H9 (cell line): ENCODE data around the gene GDF15. TPM values are rescaled to one million over a fixed set of nuclear protein-coding genes. Genes with fewer than 3 reads are reported as not detected.
A peak's percentile ranks its signal among the peaks of the same experiment; 100 is the strongest.

Experiments used
- DNase-seq: peaks from one replicate; pipeline ENCODE4 v3.0.0-alpha.2; 2017
- H2AFZ ChIP-seq: one replicate; pipeline ENCODE4 v1.6.1; 2013; ENCODE audit warnings: mild to moderate bottlenecking, low read length, control low read depth, moderate library complexity
- H2AK5ac ChIP-seq: 2 replicates; pipeline ENCODE4 v1.6.1; 2013; ENCODE audit warnings: low read length, control low read depth, mixed read lengths; ENCODE audit not compliant: insufficient read length
- H2BK120ac ChIP-seq: one replicate; pipeline ENCODE4 v1.6.1; 2013; ENCODE audit warnings: low read depth, mild to moderate bottlenecking, low read length, control low read depth, inconsistent platforms; ENCODE audit not compliant: poor library complexity, severe bottlenecking
- H2BK12ac ChIP-seq: 2 replicates; pipeline ENCODE4 v1.6.1; 2013; ENCODE audit warnings: low read length, control low read depth, mixed read lengths, low read depth; ENCODE audit not compliant: insufficient read length
- H2BK15ac ChIP-seq: 2 replicates; pipeline ENCODE4 v1.6.1; 2013; ENCODE audit warnings: low read depth, low read length, control low read depth
- H2BK20ac ChIP-seq: one replicate; pipeline ENCODE4 v1.6.1; 2013; ENCODE audit warnings: low read depth, mild to moderate bottlenecking, low read length, control low read depth, inconsistent platforms; ENCODE audit not compliant: poor library complexity, severe bottlenecking
- H2BK5ac ChIP-seq: 2 replicates; pipeline ENCODE4 v1.6.1; 2013; ENCODE audit warnings: low read length, control low read depth, mixed read lengths; ENCODE audit not compliant: insufficient read length
- H3K14ac ChIP-seq: 2 replicates; pipeline ENCODE4 v1.6.1; 2013; ENCODE audit warnings: low read length, control low read depth; ENCODE audit not compliant: insufficient read depth
- H3K18ac ChIP-seq: 2 replicates; pipeline ENCODE4 v1.6.1; 2013; ENCODE audit warnings: low read depth, mild to moderate bottlenecking, mixed read lengths, low read length, control low read depth; ENCODE audit not compliant: insufficient read length
- H3K23ac ChIP-seq: 2 replicates; pipeline ENCODE4 v1.6.1; 2013; ENCODE audit warnings: low read length, control low read depth, mixed read lengths, low read depth; ENCODE audit not compliant: insufficient read length
- H3K23me2 ChIP-seq: 2 replicates; pipeline ENCODE4 v1.6.1; 2013; ENCODE audit warnings: low read depth, mild to moderate bottlenecking, mixed read lengths, low read length, control low read depth; ENCODE audit not compliant: insufficient read length, poor library complexity, severe bottlenecking
- H3K27ac ChIP-seq: 2 replicates; pipeline ENCODE4 v1.5.1; 2013; ENCODE audit warnings: low read length, control low read depth, mixed read lengths, low read depth; ENCODE audit not compliant: insufficient read length
- H3K27me3 ChIP-seq: 2 replicates; pipeline ENCODE4 v1.6.1; 2013; ENCODE audit warnings: low read length, control low read depth, inconsistent platforms; ENCODE audit not compliant: insufficient read depth
- H3K4ac ChIP-seq: 2 replicates; pipeline ENCODE4 v1.6.1; 2013; ENCODE audit warnings: low read depth, mild to moderate bottlenecking, control low read depth, inconsistent platforms, low read length, moderate library complexity
- H3K4me1 ChIP-seq: 2 replicates; pipeline ENCODE4 v1.6.1; 2013; ENCODE audit warnings: low read length, control low read depth, inconsistent platforms; ENCODE audit not compliant: insufficient read depth
- H3K4me2 ChIP-seq: 2 replicates; pipeline ENCODE4 v1.6.1; 2013; ENCODE audit warnings: low read length, control low read depth, mixed read lengths; ENCODE audit not compliant: insufficient read length, insufficient read depth
- H3K56ac ChIP-seq: 2 replicates; pipeline ENCODE4 v1.6.1; 2013; ENCODE audit warnings: low read depth, mild to moderate bottlenecking, mixed read lengths, low read length, control low read depth; ENCODE audit not compliant: insufficient read length
- H3K79me1 ChIP-seq: 2 replicates; pipeline ENCODE4 v1.6.1; 2013; ENCODE audit warnings: low read depth, mild to moderate bottlenecking, moderate library complexity, low read length, control low read depth, inconsistent platforms; ENCODE audit not compliant: insufficient read depth, poor library complexity, severe bottlenecking
- H3K79me2 ChIP-seq: 2 replicates; pipeline ENCODE4 v1.6.1; 2013; ENCODE audit warnings: low read length, control low read depth, inconsistent platforms; ENCODE audit not compliant: insufficient read depth
- H3K9ac ChIP-seq: 2 replicates; pipeline ENCODE4 v1.6.1; 2013; ENCODE audit warnings: low read length, control low read depth, mixed read lengths; ENCODE audit not compliant: insufficient read length; ENCODE audit errors: extremely low read depth
- H3K9me3 ChIP-seq: one replicate; pipeline ENCODE4 v1.6.1; 2013; ENCODE audit warnings: low read depth, low read length, inconsistent platforms; ENCODE audit not compliant: control insufficient read depth
- H3T11ph ChIP-seq: one replicate; pipeline ENCODE4 v1.6.1; 2013; ENCODE audit warnings: mild to moderate bottlenecking, low read length, control low read depth, inconsistent platforms
- H4K20me1 ChIP-seq: one replicate; pipeline ENCODE4 v1.6.1; 2013; ENCODE audit not compliant: control insufficient read depth, insufficient read length, insufficient read depth
- H4K5ac ChIP-seq: 2 replicates; pipeline ENCODE4 v1.6.1; 2013; ENCODE audit warnings: low read depth, mild to moderate bottlenecking, mixed read lengths, low read length, control low read depth; ENCODE audit not compliant: insufficient read length
- H4K8ac ChIP-seq: replicated peaks from 2 replicates; pipeline ENCODE4 v1.6.1; 2013; ENCODE audit warnings: low read length, control low read depth, mixed read lengths, low read depth; ENCODE audit not compliant: insufficient read length
- H4K91ac ChIP-seq: 2 replicates; pipeline ENCODE4 v1.6.1; 2013; ENCODE audit warnings: low read depth, mild to moderate bottlenecking, moderate library complexity, mixed read lengths, low read length, control low read depth; ENCODE audit not compliant: insufficient read length
- H3K27ac Mint-ChIP-seq, 3 experiments: 2 replicates in 2 of 3; 3 replicates in 1 of 3; pipeline ENCODE4 v1.8.0; 2020 to 2021; ENCODE audit warnings: mixed read lengths in 3 of 3, mild to moderate bottlenecking in 1 of 3, moderate library complexity in 1 of 3
- H3K27me3 Mint-ChIP-seq: 2 replicates; pipeline ENCODE4 v1.8.0; 2021; ENCODE audit warnings: low read depth, mild to moderate bottlenecking, moderate library complexity, mixed read lengths
- H3K36me3 Mint-ChIP-seq, 3 experiments: 2 replicates in 2 of 3; 3 replicates in 1 of 3; pipeline ENCODE4 v1.8.0; 2020 to 2021; ENCODE audit warnings: low read depth in 3 of 3, mixed read lengths in 3 of 3; ENCODE audit not compliant: insufficient read depth in 1 of 3
- H3K4me1 Mint-ChIP-seq, 2 experiments: 2 replicates each; pipeline ENCODE4 v1.8.0; 2020; ENCODE audit warnings: mixed read lengths in 2 of 2
- H3K4me3 Mint-ChIP-seq, 2 experiments: 2 replicates in 1 of 2; 3 replicates in 1 of 2; pipeline ENCODE4 v1.8.0; 2020 to 2021; ENCODE audit warnings: mild to moderate bottlenecking in 2 of 2, mixed read lengths in 2 of 2, moderate library complexity in 1 of 2
- H3K9me3 Mint-ChIP-seq, 2 experiments: 2 replicates in 1 of 2; 3 replicates in 1 of 2; pipeline ENCODE4 v1.8.0; 2020; ENCODE audit warnings: mild to moderate bottlenecking in 2 of 2, mixed read lengths in 2 of 2, moderate library complexity in 1 of 2
- CTCF ChIP-seq: fragments of 200-600 bp; sonication (generic); conservative IDR thresholded peaks from 3 replicates; pipeline ENCODE4 v1.8.0; 2021; ENCODE audit warnings: antibody characterized with exemption, mild to moderate bottlenecking
- WGBS: extraction: QIAGEN DNeasy Blood & Tissue Kit; methylation state at CpG from one replicate; pipeline ENCODE4 v1.1.7; 2013; ENCODE audit warnings: missing lambda C conversion rate, low lambda C conversion rate, mixed read lengths; ENCODE audit not compliant: insufficient read length; ENCODE audit errors: extremely low coverage; 5-methylcytosine and 5-hydroxymethylcytosine counted together
- total RNA-seq: library from RNA; stranded (reverse); gene quantifications from 2 replicates; pipeline ENCODE4 v1.2.1, GENCODE V29; 2021

The GDF15 gene
- total RNA-seq, 1 experiment from 2014 or later: 5.7 TPM

GRCh38 chr19:18386543-18387271 lies 749 bp downstream of the GDF15 start:
- Histone ChIP-seq H3K27ac (no peak overlapping the region), H2AFZ (no peak overlapping the region)
- peaks cover 39% of the 10 kb centered on the region for H3K27me3 Mint-ChIP-seq

More at GRCh38 chr19:18386543-18387271, 749 bp downstream of the GDF15 start:
- Mint-ChIP-seq H3K9me3 (no peaks in the 10 kb centered on the region), H3K4me3 (peak overlapping the region in 1 of 2 experiments; percentile 65; a peak in 3 of 5 replicates), H3K36me3 (peaks cover 0 to 5% (median 5%) of the 10 kb centered on the region in 3 experiments; a peak in 1 of 7 replicates), H3K4me1 (peaks cover 19 to 24% of the 10 kb centered on the region in 2 experiments), H3K27ac (no peak overlapping the region; a peak in 1 of 7 replicates)
- no peak overlapping the region for H3K14ac ChIP-seq
- no peaks in the 10 kb centered on the region for H3K4me1 ChIP-seq
- H3K9ac ChIP-seq: no peak overlapping the region
- no peak for TF ChIP-seq CTCF
- H4K91ac ChIP-seq: no peak overlapping the region
- no peaks in the 10 kb centered on the region for H3K27me3 ChIP-seq
- H3K79me2 ChIP-seq: no peaks in the 10 kb centered on the region
- H3T11ph ChIP-seq: no peak overlapping the region
- H2AK5ac ChIP-seq: no peak overlapping the region
- no peak for DNase-seq
- no peak overlapping the region for H4K5ac ChIP-seq
- H4K8ac ChIP-seq: no peak overlapping the region
- no peak overlapping the region for H2BK5ac ChIP-seq
- no peaks in the 10 kb centered on the region for H3K23me2 ChIP-seq
- H2BK120ac ChIP-seq: no peak overlapping the region
- H3K23ac ChIP-seq: no peak overlapping the region
- H3K56ac ChIP-seq: no peak overlapping the region
- WGBS: no CpG with 5 or more reads among the region's 14 CpGs
- H3K79me1 ChIP-seq: no peaks in the 10 kb centered on the region
- peak overlapping the region; percentile 5 for H3K4me2 ChIP-seq
- no peak overlapping the region for H2BK12ac ChIP-seq
- no peak overlapping the region for H2BK20ac ChIP-seq
- no peak overlapping the region for H3K18ac ChIP-seq
- H4K20me1 ChIP-seq: no peaks in the 10 kb centered on the region
- H3K4ac ChIP-seq: no peak overlapping the region
- H2BK15ac ChIP-seq: no peak overlapping the region
- no peaks in the 10 kb centered on the region for H3K9me3 ChIP-seq
